ENCODE data around the gene HAAO.

DNA sequence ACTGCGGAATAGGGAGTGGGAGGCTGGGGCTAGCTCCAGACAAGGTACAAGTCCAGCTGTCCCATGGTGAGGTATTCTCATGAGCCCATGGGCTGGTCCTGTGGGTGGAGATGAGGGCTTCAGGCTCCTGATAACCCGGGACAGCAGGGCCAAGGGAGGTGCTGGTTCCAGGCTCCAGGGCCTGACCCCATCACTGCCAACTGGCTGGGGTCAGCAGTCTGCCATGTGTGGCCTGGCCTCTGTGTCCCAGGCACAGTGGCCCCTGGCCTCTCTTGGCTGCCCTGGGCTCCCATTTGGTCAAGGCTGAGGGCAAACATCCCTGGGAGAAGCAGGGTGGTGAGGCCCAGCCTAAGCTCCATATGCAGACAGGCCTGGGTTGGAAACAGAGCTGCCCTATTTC is 27.5 kb downstream of the HAAO start:
- TF ChIP-seq, protein P1, sequence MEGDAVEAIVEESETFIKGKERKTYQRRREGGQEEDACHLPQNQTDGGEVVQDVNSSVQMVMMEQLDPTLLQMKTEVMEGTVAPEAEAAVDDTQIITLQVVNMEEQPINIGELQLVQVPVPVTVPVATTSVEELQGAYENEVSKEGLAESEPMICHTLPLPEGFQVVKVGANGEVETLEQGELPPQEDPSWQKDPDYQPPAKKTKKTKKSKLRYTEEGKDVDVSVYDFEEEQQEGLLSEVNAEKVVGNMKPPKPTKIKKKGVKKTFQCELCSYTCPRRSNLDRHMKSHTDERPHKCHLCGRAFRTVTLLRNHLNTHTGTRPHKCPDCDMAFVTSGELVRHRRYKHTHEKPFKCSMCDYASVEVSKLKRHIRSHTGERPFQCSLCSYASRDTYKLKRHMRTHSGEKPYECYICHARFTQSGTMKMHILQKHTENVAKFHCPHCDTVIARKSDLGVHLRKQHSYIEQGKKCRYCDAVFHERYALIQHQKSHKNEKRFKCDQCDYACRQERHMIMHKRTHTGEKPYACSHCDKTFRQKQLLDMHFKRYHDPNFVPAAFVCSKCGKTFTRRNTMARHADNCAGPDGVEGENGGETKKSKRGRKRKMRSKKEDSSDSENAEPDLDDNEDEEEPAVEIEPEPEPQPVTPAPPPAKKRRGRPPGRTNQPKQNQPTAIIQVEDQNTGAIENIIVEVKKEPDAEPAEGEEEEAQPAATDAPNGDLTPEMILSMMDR (conservative IDR thresholded peaks at IDR 0.05; ENCODE audit: low read length), result no peak
- TF ChIP-seq EZH2phosphoT487 (IDR thresholded peaks at IDR 0.05; ENCODE audit: borderline replicate concordance), result no peak
